Measurements from ENCODE around the gene EGFR.

The EGFR gene

GRCh38 chr7:55190511-55191160, 171.8 kb downstream of the EGFR start:
- DNase-seq (ENCODE audit: low spot score): peak; percentile 23

GRCh38 chr7:55191161-55191925, 172.5 kb downstream of the EGFR start:
- peak; percentile 38 for DNase-seq (ENCODE audit: low spot score)

GRCh38 chr7:55191926-55192692, 173.3 kb downstream of the EGFR start:
- peak; percentile 45 for DNase-seq (ENCODE audit: low spot score)

- no peak for DNase-seq (ENCODE audit: low spot score)
Measured at GRCh38 chr7:55192723-55193122, 173.9 kb downstream of the EGFR start.

- peak; percentile 17 for DNase-seq (ENCODE audit: low spot score)
Measured at GRCh38 chr7:55193245-55193644, 174.4 kb downstream of the EGFR start.

- peak; percentile 32 for DNase-seq (ENCODE audit: low spot score)
Measured at GRCh38 chr7:55194522-55194921, 175.7 kb downstream of the EGFR start.

GRCh38 chr7:55198634-55199392, 180.0 kb downstream of the EGFR start:
- DNase-seq (ENCODE audit: low spot score): no peak

GRCh38 chr7:55199418-55199817, 180.6 kb downstream of the EGFR start:
- DNase-seq (ENCODE audit: low spot score): no peak

- DNase-seq (ENCODE audit: low spot score): peak; percentile 16
Measured at GRCh38 chr7:55200441-55200840, 181.6 kb downstream of the EGFR start.

- no peak for DNase-seq (ENCODE audit: low spot score)
Measured at GRCh38 chr7:55202150-55202913, 183.5 kb downstream of the EGFR start.

GRCh38 chr7:55203300-55203699, 184.5 kb downstream of the EGFR start:
- no peak for DNase-seq (ENCODE audit: low spot score)

- DNase-seq (ENCODE audit: low spot score): no peak
Measured at GRCh38 chr7:55205124-55205955, 186.5 kb downstream of the EGFR start.

- DNase-seq (ENCODE audit: low spot score): no peak
Measured at GRCh38 chr7:55206235-55207029, 187.6 kb downstream of the EGFR start.

GRCh38 chr7:55207436-55208125, 188.8 kb downstream of the EGFR start:
- DNase-seq (ENCODE audit: low spot score): no peak

- no peak for DNase-seq (ENCODE audit: low spot score)
Measured at GRCh38 chr7:55209366-55209765, 190.5 kb downstream of the EGFR start.

- no peak for DNase-seq (ENCODE audit: low spot score)
Measured at GRCh38 chr7:55210176-55210575, 191.4 kb downstream of the EGFR start.

GRCh38 chr7:55210716-55211115, 191.9 kb downstream of the EGFR start:
- no peak for DNase-seq (ENCODE audit: low spot score)

GRCh38 chr7:55211726-55212125, 192.9 kb downstream of the EGFR start:
- DNase-seq (ENCODE audit: low spot score): no peak

- DNase-seq (ENCODE audit: low spot score): no peak
Measured at GRCh38 chr7:55212176-55212575, 193.4 kb downstream of the EGFR start.
